B cell (primary cell): ENCODE results near the gene ADAM19. TPM values are rescaled to one million over a fixed set of nuclear protein-coding genes. Genes with fewer than 3 reads are reported as not detected.

Experiments
- ATAC-seq: fragments of 200-7000 bp; cut with Tn5 transposase; one replicate; pipeline ENCODE4 v1.10.0; 2021; ENCODE audit warnings: low read depth, mild to moderate bottlenecking, moderate number of reproducible peaks, moderate library complexity
- CTCF ChIA-PET: fragments of 350-600 bp; sonication (Branson Sonifier 250); formaldehyde crosslinking; loops from one replicate; lab custom pipeline; 2021; ENCODE audit warnings: antibody characterized with exemption, inconsistent platforms; lab: Charles Lee
- POLR2A ChIA-PET: fragments of 350-600 bp; sonication (Branson Sonifier 250); formaldehyde crosslinking; loops from one replicate; lab custom pipeline; 2021; ENCODE audit warnings: antibody characterized with exemption; lab: Charles Lee
- DNase-seq: peaks from one replicate; pipeline ENCODE4 v3.0.0; 2013
- H2AFZ ChIP-seq: 2 replicates; pipeline ENCODE4 v1.6.1; 2012; ENCODE audit warnings: mild to moderate bottlenecking, low read depth, low read length; ENCODE audit not compliant: insufficient read depth, poor library complexity, severe bottlenecking
- H3K27ac ChIP-seq, 2 donors: 1 replicate in 1 of 2; 2 replicates in 1 of 2; pipeline ENCODE4 v1.5.1; 2012 to 2013; ENCODE audit warnings: low read length in 2 of 2, mild to moderate bottlenecking in 2 of 2, moderate library complexity in 1 of 2
- H3K27me3 ChIP-seq, 4 experiments: fragments of 200-600 bp in 1 of 4; sonication (generic) in 1 of 4; replicated peaks in 1 of 4; 1 replicate in 2 of 4; 2 replicates in 2 of 4; pipeline versions ENCODE4 v1.6.1 to v1.7.0; 2013 to 2016; ENCODE audit warnings: low read length in 3 of 4, mild to moderate bottlenecking in 2 of 4, mixed read lengths in 1 of 4, moderate library complexity in 1 of 4; ENCODE audit not compliant: insufficient read depth in 4 of 4, control insufficient read depth in 3 of 4; ENCODE audit errors: control extremely low read depth in 1 of 4
- H3K36me3 ChIP-seq, 2 experiments: replicated peaks in 1 of 2; 1 replicate in 1 of 2; 2 replicates in 1 of 2; pipeline versions ENCODE4 v1.6.1 to v1.7.1; 2013; ENCODE audit warnings: low read length in 1 of 2; ENCODE audit not compliant: insufficient read depth in 2 of 2, control insufficient read depth in 1 of 2; ENCODE audit errors: control extremely low read depth in 1 of 2, extremely low read depth in 1 of 2
- H3K4me1 ChIP-seq, 2 donors: fragments of 200-600 bp in 1 of 2; sonication (generic) in 1 of 2; 1 replicate in 1 of 2; 2 replicates in 1 of 2; pipeline versions ENCODE4 v1.5.1 to v1.6.1; 2013 to 2017; ENCODE audit warnings: low read length in 2 of 2; ENCODE audit not compliant: control insufficient read depth in 2 of 2, insufficient read depth in 2 of 2
- H3K4me2 ChIP-seq: replicated peaks from 2 replicates; pipeline ENCODE3; 2012; ENCODE audit warnings: mild to moderate bottlenecking, low read depth, low read length; ENCODE audit not compliant: poor library complexity, severe bottlenecking
- H3K4me3 ChIP-seq, 5 experiments: fragments of 200-600 bp in 1 of 5; sonication (generic) in 1 of 5; 1 replicate in 3 of 5; 2 replicates in 2 of 5; pipeline versions ENCODE4 v1.5.1 to v1.7.0; 2011 to 2016; ENCODE audit warnings: low read length in 4 of 5, mild to moderate bottlenecking in 4 of 5, low read depth in 2 of 5, control low read depth in 1 of 5, moderate library complexity in 1 of 5; ENCODE audit not compliant: insufficient read depth in 1 of 5; ENCODE audit errors: control extremely low read depth in 1 of 5, extremely low read depth in 1 of 5
- H3K79me2 ChIP-seq: fragments of 200-600 bp; sonication (generic); one replicate; pipeline ENCODE4 v1.6.0; 2016; ENCODE audit warnings: low read length; ENCODE audit not compliant: control insufficient read depth, insufficient read depth
- H3K9ac ChIP-seq: fragments of 200-600 bp; sonication (generic); 2 replicates; pipeline ENCODE4 v1.6.1; 2017; ENCODE audit warnings: mild to moderate bottlenecking, low read length, moderate library complexity
- H3K9me3 ChIP-seq, 3 donors: one replicate each; pipeline versions ENCODE4 v1.6.1 to v1.7.1; 2013; ENCODE audit warnings: low read length in 2 of 3; ENCODE audit not compliant: control insufficient read depth in 2 of 3, insufficient read depth in 1 of 3; ENCODE audit errors: control extremely low read depth in 1 of 3
- H4K20me1 ChIP-seq: 2 replicates; pipeline ENCODE4 v1.6.0; 2012; ENCODE audit warnings: mild to moderate bottlenecking, low read length; ENCODE audit not compliant: insufficient read depth, control insufficient read depth, poor library complexity, severe bottlenecking
- H3K27ac Mint-ChIP-seq: one replicate; pipeline ENCODE4 v1.8.0; 2021; ENCODE audit warnings: mixed read lengths
- H3K27me3 Mint-ChIP-seq: one replicate; pipeline ENCODE4 v1.8.0; 2021; ENCODE audit warnings: mixed read lengths
- H3K4me1 Mint-ChIP-seq: one replicate; pipeline ENCODE4 v1.8.0; 2021; ENCODE audit warnings: mixed read lengths
- H3K4me3 Mint-ChIP-seq: one replicate; pipeline ENCODE4 v1.8.0; 2021; ENCODE audit warnings: mixed read lengths
- H3K9me3 Mint-ChIP-seq: one replicate; pipeline ENCODE4 v1.8.0; 2022; ENCODE audit warnings: mixed read lengths; ENCODE audit not compliant: insufficient read depth
- EZH2 ChIP-seq: IDR thresholded peaks from 2 replicates; pipeline ENCODE4 v1.6.1; 2012; ENCODE audit warnings: borderline replicate concordance, low read depth, mild to moderate bottlenecking, moderate library complexity, low read length; ENCODE audit not compliant: insufficient read depth, poor library complexity, severe bottlenecking
- WGBS: methylation state at CpG from one replicate; pipeline ENCODE4 v1.1.5; 2013; ENCODE audit warnings: missing lambda C conversion rate; ENCODE audit not compliant: insufficient coverage; 5-methylcytosine and 5-hydroxymethylcytosine counted together
- intact Hi-C: fragments of 100-400 bp; cut with micrococcal nuclease; formaldehyde crosslinking; loops from one replicate; pipeline ENCODE4 v1.10.0; 2022
- polyA plus RNA-seq: library from polyadenylated mRNA; depleted of rRNA; stranded (reverse); fragments of >200 nt; gene quantifications from 2 replicates; pipeline ENCODE4 v1.2.3, GENCODE V29; 2012
- total RNA-seq, 2 donors: library from RNA; stranded (reverse); fragments of 120-200 nt in 1 of 2; gene quantifications; 1 replicate in 1 of 2; 2 replicates in 1 of 2; pipeline versions ENCODE4 v1.2.3 to v1.2.4, GENCODE V29; 2013 to 2022
- TF ChIP-seq, protein P1 (sequence below): fragments of 200-600 bp; IDR thresholded peaks from one replicate; pipeline ENCODE4 v1.8.0; 2022; ENCODE audit warnings: antibody characterized with exemption, mild to moderate bottlenecking

ADAM19 gene
- total and polyA plus RNA-seq, 2 donors (not counting 1 experiment from before 2014, with no cell fraction given), result 110 to 171 TPM

DNA sequence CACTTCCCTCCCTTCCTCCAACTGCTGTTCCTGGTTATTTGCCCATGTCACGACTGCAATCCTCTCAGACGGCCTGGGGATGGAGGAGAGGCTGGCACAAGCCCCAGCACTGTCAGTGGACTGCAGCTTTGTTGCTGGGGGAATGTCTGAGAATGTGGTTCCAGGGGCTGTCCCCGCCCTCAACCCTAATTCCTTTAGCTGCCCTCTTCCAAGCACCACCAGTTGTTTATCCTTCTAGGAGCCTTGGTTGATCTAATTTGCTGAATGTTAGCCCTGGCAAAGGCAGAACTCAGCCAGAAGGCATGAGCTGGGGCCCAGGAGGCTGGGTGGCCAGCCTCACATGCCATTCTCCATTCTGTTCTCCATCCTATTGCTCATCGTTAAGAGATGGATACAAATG lies 51.6 kb downstream of the ADAM19 start:
- no peaks in the 10 kb centered on the region for H3K9me3 ChIP-seq
- no peak overlapping the region for H3K9ac ChIP-seq
- H3K27ac ChIP-seq, result peak overlapping the region in 1 of 2 donors; percentile 74
- peaks cover 4 to 95% of the 10 kb centered on the region in 2 experiments for H3K36me3 ChIP-seq
- ChIA-PET POLR2A (no interaction called here), CTCF (interaction anchor here (0.9 to 2.5 kb wide), 3 partner anchors 11 to 127 kb away, joined by 3 to 5 read pairs (median 4); no protein-coding TSS in a partner anchor)
- peaks cover 93% of the 10 kb centered on the region for H3K79me2 ChIP-seq
- peak overlapping the region; percentile 85 for H3K27ac Mint-ChIP-seq
- no peaks in the 10 kb centered on the region for H3K9me3 Mint-ChIP-seq
- DNase-seq (no peak), ATAC-seq (no peak)
- H3K27me3 ChIP-seq, result no peaks in the 10 kb centered on the region
- WGBS, result no CpG with 5 or more reads among the region's 4 CpGs
- H3K4me1 Mint-ChIP-seq, result peaks cover 81% of the 10 kb centered on the region
- H3K4me2 ChIP-seq, result no peak overlapping the region
- no peaks in the 10 kb centered on the region for H3K27me3 Mint-ChIP-seq
- H3K4me3 ChIP-seq, result no peak overlapping the region
- TF ChIP-seq, protein P1, sequence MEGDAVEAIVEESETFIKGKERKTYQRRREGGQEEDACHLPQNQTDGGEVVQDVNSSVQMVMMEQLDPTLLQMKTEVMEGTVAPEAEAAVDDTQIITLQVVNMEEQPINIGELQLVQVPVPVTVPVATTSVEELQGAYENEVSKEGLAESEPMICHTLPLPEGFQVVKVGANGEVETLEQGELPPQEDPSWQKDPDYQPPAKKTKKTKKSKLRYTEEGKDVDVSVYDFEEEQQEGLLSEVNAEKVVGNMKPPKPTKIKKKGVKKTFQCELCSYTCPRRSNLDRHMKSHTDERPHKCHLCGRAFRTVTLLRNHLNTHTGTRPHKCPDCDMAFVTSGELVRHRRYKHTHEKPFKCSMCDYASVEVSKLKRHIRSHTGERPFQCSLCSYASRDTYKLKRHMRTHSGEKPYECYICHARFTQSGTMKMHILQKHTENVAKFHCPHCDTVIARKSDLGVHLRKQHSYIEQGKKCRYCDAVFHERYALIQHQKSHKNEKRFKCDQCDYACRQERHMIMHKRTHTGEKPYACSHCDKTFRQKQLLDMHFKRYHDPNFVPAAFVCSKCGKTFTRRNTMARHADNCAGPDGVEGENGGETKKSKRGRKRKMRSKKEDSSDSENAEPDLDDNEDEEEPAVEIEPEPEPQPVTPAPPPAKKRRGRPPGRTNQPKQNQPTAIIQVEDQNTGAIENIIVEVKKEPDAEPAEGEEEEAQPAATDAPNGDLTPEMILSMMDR, result no peak
- no peak for TF ChIP-seq EZH2
- H3K4me3 Mint-ChIP-seq, result no peak overlapping the region
- peaks cover 51 to 79% of the 10 kb centered on the region in 2 donors for H3K4me1 ChIP-seq
- H2AFZ ChIP-seq, result no peak overlapping the region
- intact Hi-C loops, result loop anchor here (5.0 kb wide), 1 partner anchor 37 kb away; no protein-coding TSS in a partner anchor
- peaks cover 72% of the 10 kb centered on the region for H4K20me1 ChIP-seq

DNA sequence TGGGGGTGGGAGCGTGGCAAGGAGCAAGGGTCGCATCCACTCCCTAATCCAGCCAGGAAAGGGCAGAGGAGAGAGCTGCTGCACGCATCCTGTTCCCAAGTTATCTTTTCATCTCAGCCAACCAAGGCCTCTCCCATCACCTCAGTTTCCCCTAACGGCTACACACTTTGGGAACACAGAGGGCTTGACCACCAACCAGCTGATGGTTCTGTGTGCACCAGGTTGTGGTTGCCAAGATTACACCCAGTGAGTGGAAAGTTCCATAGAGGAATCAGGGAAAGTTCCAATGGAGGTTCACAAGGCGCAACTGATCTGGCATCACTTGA lies 53.9 kb downstream of the ADAM19 start:
- POLR2A ChIA-PET, result interaction anchor here (0.5 kb wide), 1 partner anchor 13 kb away, joined by 3 read pairs; no protein-coding TSS in a partner anchor
- Histone ChIP-seq H3K27me3 (no peaks in the 10 kb centered on the region), H3K36me3 (peaks cover 2 to 93% of the 10 kb centered on the region in 2 experiments), H3K4me1 (peaks cover 40 to 65% of the 10 kb centered on the region in 2 donors), H4K20me1 (peaks cover 51% of the 10 kb centered on the region), H3K79me2 (peaks cover 93% of the 10 kb centered on the region), H3K4me2 (no peak overlapping the region), H3K27ac (peak overlapping the region in 1 of 2 donors; percentile 74), H3K9ac (no peak overlapping the region), H2AFZ (no peak overlapping the region), H3K9me3 (no peaks in the 10 kb centered on the region), H3K4me3 (no peak overlapping the region)
- intact Hi-C loops, result loop anchor here (5.0 kb wide), 1 partner anchor 34 kb away; no protein-coding TSS in a partner anchor
- no peak overlapping the region for H3K4me3 Mint-ChIP-seq
- whole genome bisulfite sequencing, result 100% methylated on average over 5 of the region's 5 CpGs
- CTCF ChIA-PET, result interaction anchor here (1.5 to 2.5 kb wide), 4 partner anchors 9 to 222 kb away, joined by 3 to 9 read pairs (median 4); partner anchors contain the start of gene LSM11
- H3K27me3 Mint-ChIP-seq, result no peaks in the 10 kb centered on the region
- no peak for ATAC-seq
- peaks cover 70% of the 10 kb centered on the region for H3K4me1 Mint-ChIP-seq
- no peak for DNase-seq
- H3K27ac Mint-ChIP-seq, result peak overlapping the region; percentile 92
- TF ChIP-seq EZH2, result no peak
- TF ChIP-seq, protein P1, result no peak
- H3K9me3 Mint-ChIP-seq, result no peaks in the 10 kb centered on the region
